Lower leg skin (tissue), 4 donors: ENCODE results near the gene TVP23A. TPM values are rescaled to one million over a fixed set of nuclear protein-coding genes. Genes with fewer than 3 reads are reported as not detected.
"Not testable (repeated sequence)": the region's sequence is repeated elsewhere in the genome, so short reads cannot be mapped to it uniquely, and the experiment has no call there.

Experiments
- DNase-seq, 2 donors: peaks; one replicate each; pipeline ENCODE4 v3.0.0-alpha.2; 2019; ENCODE audit warnings: low spot score in 2 of 2
- H3K4me3 ChIP-seq: fragments of 200-600 bp; sonication (generic); 2 replicates; pipeline ENCODE4 v1.5.1; 2017; ENCODE audit warnings: mild to moderate bottlenecking, low read depth; ENCODE audit not compliant: poor library complexity, severe bottlenecking
- POLR2A ChIP-seq, 2 donors: fragments of 450-650 bp; IDR thresholded peaks; one replicate each; pipeline ENCODE4 v1.6.1; 2016 to 2017; ENCODE audit warnings: antibody characterized with exemption in 2 of 2, mild to moderate bottlenecking in 1 of 2, moderate library complexity in 1 of 2
- whole genome bisulfite sequencing, 2 donors: methylation state at CpG; one replicate each; pipeline ENCODE4 v1.1.5; 2018; 5-methylcytosine and 5-hydroxymethylcytosine counted together
- intact Hi-C: fragments of 100-400 bp; cut with DNase I; formaldehyde crosslinking; loops from one replicate; pipeline ENCODE4 v1.15.0; 2023; ENCODE audit warnings: low total_unique reads
- total RNA-seq, 4 donors: library from RNA; depleted of rRNA; stranded (reverse); fragments of >200 nt; gene quantifications; one replicate each; pipeline ENCODE4 v1.1.0, GENCODE V29; 2016
- TF ChIP-seq, protein P1 (sequence below), 3 donors: fragments of 450-650 bp; IDR thresholded peaks; one replicate each; pipeline ENCODE4 v1.5.1; 2016; ENCODE audit warnings: antibody characterized with exemption in 3 of 3, mild to moderate bottlenecking in 3 of 3, moderate library complexity in 2 of 3

The TVP23A gene
- total RNA-seq, 4 donors from 2014 or later: 0.19 TPM; not detected in 2

DNA sequence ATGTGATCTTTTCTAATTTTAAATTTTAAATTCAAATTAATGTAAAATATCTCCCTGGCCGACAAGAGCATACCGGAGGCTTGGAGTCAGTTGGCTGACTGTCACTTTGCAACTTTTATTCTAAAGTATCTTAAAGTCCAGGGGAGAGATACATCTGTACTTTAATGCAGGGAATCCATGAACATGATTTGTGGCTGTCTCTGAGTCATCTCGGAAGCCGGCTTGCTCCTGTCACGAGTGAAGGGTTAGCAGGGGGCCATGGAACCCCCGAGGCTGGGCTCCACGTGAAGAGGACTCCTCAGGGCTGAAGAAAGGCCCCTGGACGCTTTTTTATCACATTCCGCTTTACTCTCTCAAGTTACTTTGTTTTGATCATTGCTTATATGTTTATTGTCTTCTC, 13.3 kb downstream of the TVP23A start:
- WGBS, 2 donors: 60 to 66% methylated on average over 9 of the region's 9 CpGs
- intact Hi-C loops: no loop called here
- H3K4me3 ChIP-seq: no peak overlapping the region
- TF ChIP-seq, protein P1, sequence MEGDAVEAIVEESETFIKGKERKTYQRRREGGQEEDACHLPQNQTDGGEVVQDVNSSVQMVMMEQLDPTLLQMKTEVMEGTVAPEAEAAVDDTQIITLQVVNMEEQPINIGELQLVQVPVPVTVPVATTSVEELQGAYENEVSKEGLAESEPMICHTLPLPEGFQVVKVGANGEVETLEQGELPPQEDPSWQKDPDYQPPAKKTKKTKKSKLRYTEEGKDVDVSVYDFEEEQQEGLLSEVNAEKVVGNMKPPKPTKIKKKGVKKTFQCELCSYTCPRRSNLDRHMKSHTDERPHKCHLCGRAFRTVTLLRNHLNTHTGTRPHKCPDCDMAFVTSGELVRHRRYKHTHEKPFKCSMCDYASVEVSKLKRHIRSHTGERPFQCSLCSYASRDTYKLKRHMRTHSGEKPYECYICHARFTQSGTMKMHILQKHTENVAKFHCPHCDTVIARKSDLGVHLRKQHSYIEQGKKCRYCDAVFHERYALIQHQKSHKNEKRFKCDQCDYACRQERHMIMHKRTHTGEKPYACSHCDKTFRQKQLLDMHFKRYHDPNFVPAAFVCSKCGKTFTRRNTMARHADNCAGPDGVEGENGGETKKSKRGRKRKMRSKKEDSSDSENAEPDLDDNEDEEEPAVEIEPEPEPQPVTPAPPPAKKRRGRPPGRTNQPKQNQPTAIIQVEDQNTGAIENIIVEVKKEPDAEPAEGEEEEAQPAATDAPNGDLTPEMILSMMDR (IDR thresholded peaks at IDR 0.05): no peak
- no peak for TF ChIP-seq POLR2A (IDR thresholded peaks at IDR 0.05)
- DNase-seq: no peak

DNA sequence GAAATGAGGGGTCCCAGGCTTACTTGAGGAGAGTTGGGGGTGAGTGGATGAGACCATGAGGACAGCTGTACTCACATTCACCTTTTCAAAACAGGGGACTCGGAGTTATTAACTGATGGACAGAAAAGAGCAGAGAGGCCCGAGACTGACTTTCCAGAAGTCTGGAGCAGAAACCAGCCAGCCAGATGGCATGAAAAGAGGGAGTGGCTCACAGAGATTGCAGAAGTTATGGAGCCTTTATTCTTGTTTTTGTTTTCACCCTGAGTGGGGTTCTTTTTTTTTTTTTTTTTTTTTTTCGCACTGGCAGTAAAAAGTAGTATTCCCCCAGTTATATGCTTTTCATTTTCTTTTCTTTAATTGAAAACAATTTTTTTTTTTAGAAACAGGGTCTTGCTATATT, 18.9 kb downstream of the TVP23A start:
- no peak for TF ChIP-seq POLR2A (IDR thresholded peaks at IDR 0.05)
- TF ChIP-seq, protein P1 (IDR thresholded peaks at IDR 0.05): no peak
- no peak overlapping the region for H3K4me3 ChIP-seq
- WGBS, 2 donors: 67 to 91% methylated on average over 3 of the region's 3 CpGs
- intact Hi-C loops: no loop called here
- no peak for DNase-seq

- no peak for TF ChIP-seq POLR2A (IDR thresholded peaks at IDR 0.05)
- TF ChIP-seq, protein P1 (IDR thresholded peaks at IDR 0.05): no peak
- 75 to 76% methylated on average over 4 of the region's 4 CpGs for WGBS, 2 donors
- intact Hi-C loops: no loop called here
- H3K4me3 ChIP-seq: no peak overlapping the region
- DNase-seq: no peak
These were observed 27.5 kb downstream of the TVP23A start for GRCh38 chr16:10791048-10791447.

- 61 to 70% methylated on average over 4 of the region's 4 CpGs for WGBS, 2 donors
These were observed 30.0 kb downstream of the TVP23A start for GRCh38 chr16:10788630-10789029.

DNA sequence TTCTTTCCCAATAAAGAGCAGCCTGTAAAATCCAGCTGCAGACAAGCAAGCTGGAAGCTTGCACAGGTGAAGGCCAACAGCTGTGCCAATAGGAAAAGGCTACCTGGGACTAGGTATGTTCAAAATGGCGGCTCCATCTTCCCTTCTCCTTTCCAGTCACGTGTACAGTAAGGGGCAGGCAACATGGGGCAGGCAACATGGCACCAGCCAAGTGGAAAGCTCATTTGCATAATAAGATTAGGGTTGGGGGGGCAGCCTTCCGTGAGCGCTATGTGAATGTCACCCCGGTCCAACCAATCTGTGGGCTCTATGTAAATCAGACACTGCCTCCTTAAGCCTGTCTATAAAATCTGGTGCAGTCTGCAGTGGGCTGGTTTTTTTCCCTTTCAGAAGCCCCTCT, 31.3 kb downstream of the TVP23A start:
- 83 to 89% methylated on average over 5 of the region's 5 CpGs for WGBS, 2 donors
- intact Hi-C loops: no loop called here
- no peak for TF ChIP-seq POLR2A (IDR thresholded peaks at IDR 0.05)
- TF ChIP-seq, protein P1 (IDR thresholded peaks at IDR 0.05): no peak
- no peak for DNase-seq
- H3K4me3 ChIP-seq: no peak overlapping the region

More at GRCh38 chr16:10788630-10789029, 30.0 kb downstream of the TVP23A start:
- H3K4me3 ChIP-seq, DNase-seq, intact Hi-C loops: not testable (repeated sequence)

GRCh38 chr16:10782628-10783027, 36.0 kb downstream of the TVP23A start:
- WGBS, 2 donors: 44 to 66% methylated on average over 2 of the region's 2 CpGs
- DNase-seq: no peak
- TF ChIP-seq, protein P1 (IDR thresholded peaks at IDR 0.05): no peak

More at GRCh38 chr16:10782628-10783027, 36.0 kb downstream of the TVP23A start:
- intact Hi-C loops: no loop called here
- H3K4me3 ChIP-seq: no peak overlapping the region
